Breast epithelium (tissue), 3 donors: ENCODE data around the gene VPS29.

Source experiments
- CTCF ChIP-seq, 3 donors: fragments of 450-650 bp; IDR thresholded peaks; one replicate each; pipeline ENCODE4 v1.5.1; 2016 to 2017; ENCODE audit warnings: antibody characterized with exemption in 3 of 3, mild to moderate bottlenecking in 3 of 3, moderate library complexity in 3 of 3
- POLR2A ChIP-seq: fragments of 450-650 bp; IDR thresholded peaks from one replicate; pipeline ENCODE4 v1.6.1; 2016; ENCODE audit warnings: antibody characterized with exemption, mild to moderate bottlenecking, moderate library complexity
- POLR2AphosphoS5 ChIP-seq, 3 donors: sonication (generic); formaldehyde crosslinking; IDR thresholded peaks; one replicate each; pipeline ENCODE4 v1.6.1; 2017; ENCODE audit warnings: antibody characterized with exemption in 3 of 3

- TF ChIP-seq CTCF (IDR thresholded peaks at IDR 0.05) (no peak), POLR2A (no peak), POLR2AphosphoS5 (IDR thresholded peaks at IDR 0.05) (no peak)
These were observed 42.1 kb upstream of the VPS29 start for GRCh38 chr12:110543965-110544364.
